MCF 10A (cell line): ENCODE results near the gene ESRRG. TPM values are rescaled to one million over a fixed set of nuclear protein-coding genes. Genes with fewer than 3 reads are reported as not detected.

ENCODE experiments used
- BruUV-seq: library from RNA; stranded (reverse); fragments of 400-500 nt; replicated peaks from 2 replicates; lab custom pipeline; 2021; lab: Mats Ljungman, UMichigan
- CTCF ChIA-PET: fragments of 300-600 bp; sonication (Branson Sonifier 250); formaldehyde crosslinking; extraction: SDS; loops from one replicate; lab custom pipeline; 2021; ENCODE audit warnings: antibody characterized with exemption, inconsistent platforms; lab: Yijun Ruan, JAX
- POLR2A ChIA-PET: fragments of 300-600, 350-650 bp; sonication (Branson Sonifier 250); formaldehyde crosslinking; extraction: SDS; loops from one replicate; lab custom pipeline; 2020; ENCODE audit warnings: antibody characterized with exemption, inconsistent platforms; lab: Yijun Ruan, JAX
- DNase-seq: peaks from one replicate; pipeline ENCODE4 v3.0.0-alpha.2; 2018; ENCODE audit not compliant: unreplicated experiment
- H3K27ac Mint-ChIP-seq: one replicate; pipeline ENCODE4 v1.8.0; 2022; ENCODE audit warnings: mild to moderate bottlenecking, low read depth, mixed read lengths; ENCODE audit not compliant: unreplicated experiment
- H3K27me3 Mint-ChIP-seq: one replicate; pipeline ENCODE4 v1.8.0; 2022; ENCODE audit warnings: mixed read lengths; ENCODE audit not compliant: insufficient read depth, unreplicated experiment
- H3K36me3 Mint-ChIP-seq: one replicate; pipeline ENCODE4 v1.8.0; 2022; ENCODE audit warnings: mild to moderate bottlenecking, moderate library complexity, mixed read lengths; ENCODE audit not compliant: insufficient read depth, unreplicated experiment
- H3K4me1 Mint-ChIP-seq: one replicate; pipeline ENCODE4 v1.8.0; 2022; ENCODE audit warnings: mixed read lengths; ENCODE audit not compliant: insufficient read depth, unreplicated experiment
- H3K4me3 Mint-ChIP-seq: one replicate; pipeline ENCODE4 v1.8.0; 2022; ENCODE audit warnings: mild to moderate bottlenecking, moderate library complexity, mixed read lengths; ENCODE audit not compliant: unreplicated experiment
- H3K9me3 Mint-ChIP-seq: one replicate; pipeline ENCODE4 v1.8.0; 2022; ENCODE audit warnings: mixed read lengths; ENCODE audit not compliant: unreplicated experiment
- intact Hi-C: fragments of 100-400 bp; cut with micrococcal nuclease; formaldehyde crosslinking; loops from 2 replicates; pipeline ENCODE4 v1.14.1; 2022
- total RNA-seq: library from RNA; stranded (reverse); gene quantifications from 2 replicates; pipeline ENCODE4 v1.2.3, GENCODE V29; 2022
- TF ChIP-seq, protein P1 (sequence below): fragments of 200-600 bp; IDR thresholded peaks from one replicate; pipeline ENCODE4 v1.8.0; 2022; ENCODE audit warnings: antibody characterized with exemption, mild to moderate bottlenecking; ENCODE audit not compliant: unreplicated experiment

The ESRRG gene
- total RNA-seq, 1 experiment from 2014 or later: 0.44 TPM

DNA sequence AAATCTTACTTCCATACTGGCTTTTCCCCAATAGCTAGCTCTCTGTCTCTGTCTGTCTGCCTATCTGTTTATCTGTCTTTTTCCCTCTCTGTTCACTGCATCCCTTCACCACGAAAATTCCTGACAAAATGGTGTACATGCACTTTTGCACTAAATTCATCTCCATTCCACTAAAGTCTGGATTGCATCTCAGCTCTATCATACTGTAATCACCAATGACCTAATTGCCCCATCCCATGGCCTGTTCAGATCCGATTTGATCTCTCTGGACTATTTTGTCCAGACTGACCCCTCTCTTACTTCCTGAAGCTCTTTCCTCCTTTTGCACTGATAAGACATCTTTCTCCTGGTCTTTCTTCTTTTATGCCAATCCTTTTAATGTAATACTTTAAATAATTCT lies 187.5 kb downstream of the ESRRG start:
- TF ChIP-seq, protein P1, sequence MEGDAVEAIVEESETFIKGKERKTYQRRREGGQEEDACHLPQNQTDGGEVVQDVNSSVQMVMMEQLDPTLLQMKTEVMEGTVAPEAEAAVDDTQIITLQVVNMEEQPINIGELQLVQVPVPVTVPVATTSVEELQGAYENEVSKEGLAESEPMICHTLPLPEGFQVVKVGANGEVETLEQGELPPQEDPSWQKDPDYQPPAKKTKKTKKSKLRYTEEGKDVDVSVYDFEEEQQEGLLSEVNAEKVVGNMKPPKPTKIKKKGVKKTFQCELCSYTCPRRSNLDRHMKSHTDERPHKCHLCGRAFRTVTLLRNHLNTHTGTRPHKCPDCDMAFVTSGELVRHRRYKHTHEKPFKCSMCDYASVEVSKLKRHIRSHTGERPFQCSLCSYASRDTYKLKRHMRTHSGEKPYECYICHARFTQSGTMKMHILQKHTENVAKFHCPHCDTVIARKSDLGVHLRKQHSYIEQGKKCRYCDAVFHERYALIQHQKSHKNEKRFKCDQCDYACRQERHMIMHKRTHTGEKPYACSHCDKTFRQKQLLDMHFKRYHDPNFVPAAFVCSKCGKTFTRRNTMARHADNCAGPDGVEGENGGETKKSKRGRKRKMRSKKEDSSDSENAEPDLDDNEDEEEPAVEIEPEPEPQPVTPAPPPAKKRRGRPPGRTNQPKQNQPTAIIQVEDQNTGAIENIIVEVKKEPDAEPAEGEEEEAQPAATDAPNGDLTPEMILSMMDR: no peak
- Mint-ChIP-seq H3K27me3 (peaks cover 56% of the 10 kb centered on the region), H3K36me3 (no peaks in the 10 kb centered on the region), H3K9me3 (no peaks in the 10 kb centered on the region), H3K27ac (no peak overlapping the region), H3K4me1 (peaks cover 7% of the 10 kb centered on the region), H3K4me3 (no peak overlapping the region)
- DNase-seq: no peak
- ChIA-PET POLR2A (interaction anchor here (0.5 kb wide), 1 partner anchor 1927 kb away, joined by 4 read pairs; no protein-coding TSS in a partner anchor), CTCF (no interaction called here)
- BruUV-seq: no TSS peak
- intact Hi-C loops: no loop called here

DNA sequence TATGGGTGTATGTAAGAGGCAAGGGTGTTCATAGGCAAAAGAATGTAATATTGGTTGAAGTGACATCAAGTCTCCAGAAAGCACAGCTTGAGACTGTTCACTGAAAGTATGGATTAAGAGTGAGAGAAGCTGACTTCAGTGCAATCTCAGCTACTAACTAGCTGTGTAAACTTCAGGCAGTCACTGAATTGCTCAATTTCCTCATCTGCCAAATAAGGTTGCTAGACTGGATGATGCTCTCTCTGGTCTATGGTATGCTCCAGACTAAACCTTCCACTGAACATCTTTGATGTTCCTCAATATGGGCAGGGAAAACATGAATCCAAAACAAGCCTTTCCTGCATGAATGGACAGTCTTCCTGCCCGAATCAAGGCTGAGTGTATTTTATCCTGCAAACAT lies 188.2 kb downstream of the ESRRG start:
- Mint-ChIP-seq H3K9me3 (no peaks in the 10 kb centered on the region), H3K4me3 (no peak overlapping the region), H3K27ac (no peak overlapping the region), H3K27me3 (peaks cover 54% of the 10 kb centered on the region), H3K4me1 (peaks cover 7% of the 10 kb centered on the region), H3K36me3 (no peaks in the 10 kb centered on the region)
- BruUV-seq: no TSS peak
- ChIA-PET CTCF (interaction anchor here (0.6 to 2.0 kb wide), 2 partner anchors 9 to 15 kb away, joined by 3 to 4 read pairs; no protein-coding TSS in a partner anchor), POLR2A (no interaction called here)
- intact Hi-C loops: no loop called here
- TF ChIP-seq, protein P1: no peak
- no peak for DNase-seq

DNA sequence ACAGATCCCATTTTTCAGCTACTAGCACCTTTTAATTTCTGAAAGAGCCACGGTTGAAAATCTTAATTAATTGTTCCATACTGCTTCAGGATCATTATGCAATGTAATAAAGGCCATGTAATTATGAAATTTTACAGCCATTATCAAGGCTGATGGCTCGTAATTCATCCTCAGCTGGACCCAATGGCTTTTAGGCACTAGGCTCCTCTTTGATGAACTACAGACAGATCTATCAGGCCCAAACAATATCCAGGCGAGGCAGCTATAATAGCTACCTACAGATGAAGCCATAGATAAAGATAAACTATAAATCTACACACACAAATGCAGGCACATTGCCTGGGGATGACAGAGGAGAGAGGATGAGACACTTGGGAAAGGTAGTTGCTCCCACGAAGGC lies 189.5 kb downstream of the ESRRG start:
- no peak overlapping the region for H3K27ac Mint-ChIP-seq
- DNase-seq: no peak
- no peaks in the 10 kb centered on the region for H3K9me3 Mint-ChIP-seq
- ChIA-PET POLR2A (no interaction called here), CTCF (interaction anchor here (2.0 kb wide), 1 partner anchor 14 kb away, joined by 4 read pairs; no protein-coding TSS in a partner anchor)
- H3K36me3 Mint-ChIP-seq: no peaks in the 10 kb centered on the region
- H3K4me3 Mint-ChIP-seq: no peak overlapping the region
- no TSS peak for BruUV-seq
- intact Hi-C loops: loop anchor here (5.0 kb wide), 1 partner anchor 174 kb away; no protein-coding TSS in a partner anchor
- H3K4me1 Mint-ChIP-seq: peaks cover 7% of the 10 kb centered on the region
- H3K27me3 Mint-ChIP-seq: peaks cover 54% of the 10 kb centered on the region
- TF ChIP-seq, protein P1: no peak

DNA sequence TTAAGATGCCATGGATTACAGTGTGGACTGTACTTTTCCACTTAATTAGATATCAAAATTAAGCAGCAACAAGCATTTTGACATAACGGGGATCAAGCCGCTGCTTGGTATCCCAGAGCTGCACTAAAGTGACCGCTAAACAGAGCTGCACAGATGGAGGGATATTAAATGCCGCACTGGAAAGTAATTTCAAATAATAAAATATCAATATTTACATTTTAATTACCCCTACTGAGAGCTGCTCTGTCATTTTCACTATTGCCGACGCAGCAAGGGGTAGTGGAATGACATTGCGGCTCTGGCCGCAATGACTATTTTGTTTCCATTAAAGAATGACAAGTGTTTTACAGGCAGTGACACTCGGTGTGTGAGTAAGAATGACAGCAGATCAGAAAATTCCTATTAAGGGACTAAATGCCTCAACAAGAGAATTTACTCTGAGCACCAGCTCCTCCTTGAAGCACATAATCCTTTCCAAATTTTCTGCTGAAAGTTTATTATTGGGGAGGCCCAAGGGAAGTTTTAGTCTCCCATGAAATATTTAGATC lies 190.9 kb downstream of the ESRRG start:
- intact Hi-C loops: loop anchor here (5.0 kb wide), 1 partner anchor 175 kb away; no protein-coding TSS in a partner anchor
- ChIA-PET CTCF (interaction anchor here (0.6 to 1.1 kb wide), 5 partner anchors 9 to 1137 kb away, joined by 3 to 5 read pairs (median 3); partner anchors contain the start of gene ESRRG), POLR2A (interaction anchor here (0.7 kb wide), 1 partner anchor 337 kb away, joined by 3 read pairs; no protein-coding TSS in a partner anchor)
- H3K27ac Mint-ChIP-seq: no peak overlapping the region
- no TSS peak for BruUV-seq
- peaks cover 7% of the 10 kb centered on the region for H3K4me1 Mint-ChIP-seq
- H3K27me3 Mint-ChIP-seq: peaks cover 51% of the 10 kb centered on the region
- H3K9me3 Mint-ChIP-seq: no peaks in the 10 kb centered on the region
- no peak for DNase-seq
- H3K36me3 Mint-ChIP-seq: no peaks in the 10 kb centered on the region
- no peak overlapping the region for H3K4me3 Mint-ChIP-seq
- TF ChIP-seq, protein P1: no peak
